H1 (cell line): Measurements from ENCODE around the gene LRRC28.

Experiments
- CBX8 ChIP-seq: fragments of 300-800, 300-1000 bp; sonication (generic); IDR thresholded peaks from 2 replicates; pipeline ENCODE4 v1.7.1; 2016; ENCODE audit warnings: low read depth, low read length, borderline replicate concordance
- RFX5 ChIP-seq: IDR thresholded peaks from 2 replicates; pipeline ENCODE4 v1.6.1; 2011; ENCODE audit warnings: low read depth, low read length, improper control_type of control experiment, borderline replicate concordance

GRCh38 chr15:99324700-99325099 is 73.4 kb downstream of the LRRC28 start:
- TF ChIP-seq RFX5 (no peak), CBX8 (no peak)
